K562 (cell line): Measurements from ENCODE around the gene OR5A1. TPM values are rescaled to one million over a fixed set of nuclear protein-coding genes. Genes with fewer than 3 reads are reported as not detected.

Experiments
- FOXK1 ChIP-seq: sonication (generic); formaldehyde crosslinking; IDR thresholded peaks from 2 replicates; pipeline ENCODE4 v1.8.0; 2022; ENCODE audit warnings: missing genetic modification reagents, mild to moderate bottlenecking, borderline replicate concordance
- TRIM24 ChIP-seq, 2 experiments: fragments of 450-650 bp; IDR thresholded peaks; 2 replicates each; pipeline ENCODE4 v1.6.1; 2016
- ZNF407 ChIP-seq: fragments of 450-650 bp; IDR thresholded peaks from 2 replicates; pipeline ENCODE4 v1.6.1; 2016; ENCODE audit warnings: low read depth
- polyA plus RNA-seq, 8 experiments: library from polyadenylated mRNA; depleted of rRNA in 4 of 8; stranded (reverse) in 5 of 8; unstranded in 3 of 8; fragments of >200 nt; fragmentation: Nextera tagmentation in 2 of 8; fragmentation: Illumina TruSeq in 1 of 8; extraction: Ambion mirVana in 2 of 8; extraction: Trizol in 1 of 8; gene quantifications; 2 replicates each; pipeline versions ENCODE4 v1.2.1 to v1.2.3, GENCODE V29; 2011 to 2014; ENCODE audit warnings: inconsistent platforms in 1 of 8, missing spikeins in 1 of 8
- total RNA-seq, 7 experiments: library from RNA; depleted of rRNA in 6 of 7; stranded (reverse); fragments of >200 nt in 6 of 7; fragmentation: Illumina TruSeq in 2 of 7; extraction: Trizol in 2 of 7; gene quantifications; 2 replicates each; pipeline versions ENCODE4 v1.2.1 to v1.2.3, GENCODE V29; 2011 to 2021; ENCODE audit warnings: low replicate concordance in 1 of 7

The OR5A1 gene
- total and polyA plus RNA-seq, 9 of the 15 experiments (the other 6 are each of a cell fraction or from before 2014, with no cell fraction given): not detected

GRCh38 chr11:59423835-59424234 lies 12.4 kb upstream of the OR5A1 start (continued):
- TF ChIP-seq ZNF407 (no peak), FOXK1 (CRISPR knock-in tag) (no peak), TRIM24 (IDR thresholded peaks at IDR 0.05) (no peak)
- TF ChIP-seq, all 486 proteins: peak for 0
